HepG2 (cell line): Measurements from ENCODE around the gene ATXN7L3. TPM values are rescaled to one million over a fixed set of nuclear protein-coding genes. Genes with fewer than 3 reads are reported as not detected.
A peak's percentile ranks its signal among the peaks of the same experiment; 100 is the strongest.

Experiments
- ELF4 ChIP-seq: sonication (generic); formaldehyde crosslinking; IDR thresholded peaks from 2 replicates; pipeline ENCODE4 v1.5.0; 2020; ENCODE audit warnings: missing genetic modification reagents, mild to moderate bottlenecking, moderate library complexity, borderline replicate concordance
- GLI4 ChIP-seq: sonication (generic); formaldehyde crosslinking; IDR thresholded peaks from 2 replicates; pipeline ENCODE4 v1.5.1; 2020; ENCODE audit warnings: missing genetic modification reagents, mild to moderate bottlenecking, moderate library complexity, borderline replicate concordance
- HCFC1 ChIP-seq: fragments of 150-350 bp; IDR thresholded peaks from 2 replicates; pipeline ENCODE4 v1.6.1; 2014; ENCODE audit warnings: low read depth, low read length
- JUNB ChIP-seq: sonication (generic); formaldehyde crosslinking; IDR thresholded peaks from 2 replicates; pipeline ENCODE4 v1.8.0; 2022; ENCODE audit warnings: missing genetic modification reagents, mild to moderate bottlenecking, borderline replicate concordance
- JUND ChIP-seq: sonication (generic); formaldehyde crosslinking; IDR thresholded peaks from 2 replicates; pipeline ENCODE4 v1.8.0; 2022; ENCODE audit warnings: mild to moderate bottlenecking, missing genetic modification reagents
- KLF15 ChIP-seq: sonication (generic); formaldehyde crosslinking; IDR thresholded peaks from 2 replicates; pipeline ENCODE4 v1.8.1; 2023; ENCODE audit warnings: borderline replicate concordance, mild to moderate bottlenecking, inconsistent platforms, missing genetic modification reagents, mixed read lengths
- SP2 ChIP-seq: sonication (generic); formaldehyde crosslinking; IDR thresholded peaks from 2 replicates; pipeline ENCODE4 v1.5.1; 2020; ENCODE audit warnings: mild to moderate bottlenecking, missing genetic modification reagents
- TMF1 ChIP-seq: sonication (generic); formaldehyde crosslinking; IDR thresholded peaks from 2 replicates; pipeline ENCODE4 v1.8.1; 2022; ENCODE audit warnings: low read depth, missing genetic modification reagents
- ZFP37 ChIP-seq: sonication (generic); formaldehyde crosslinking; IDR thresholded peaks from 2 replicates; pipeline ENCODE4 v1.4.0; 2020; ENCODE audit warnings: missing genetic modification reagents, borderline replicate concordance
- ZNF329 ChIP-seq: sonication (generic); formaldehyde crosslinking; IDR thresholded peaks from 2 replicates; pipeline ENCODE4 v1.9.0; 2021; ENCODE audit warnings: low read depth, mild to moderate bottlenecking, missing genetic modification reagents
- ZNF605 ChIP-seq: sonication (generic); formaldehyde crosslinking; IDR thresholded peaks from 2 replicates; pipeline ENCODE4 v1.8.0; 2022; ENCODE audit warnings: mild to moderate bottlenecking, missing genetic modification reagents
- ZNF629 ChIP-seq: sonication (generic); formaldehyde crosslinking; conservative IDR thresholded peaks from 2 replicates; pipeline ENCODE4 v1.5.0; 2020; ENCODE audit warnings: missing genetic modification reagents
- ZNF713 ChIP-seq: sonication (generic); formaldehyde crosslinking; IDR thresholded peaks from 2 replicates; pipeline ENCODE4 v1.4.0; 2020; ENCODE audit warnings: mild to moderate bottlenecking, missing genetic modification reagents
- ZNF724P ChIP-seq: sonication (generic); formaldehyde crosslinking; IDR thresholded peaks from 2 replicates; pipeline ENCODE4 v1.8.0; 2022; ENCODE audit warnings: missing genetic modification reagents, borderline replicate concordance
- polyA plus RNA-seq, 8 experiments: library from polyadenylated mRNA; depleted of rRNA in 3 of 8; stranded (reverse) in 7 of 8; unstranded in 1 of 8; fragments of >200 nt; fragmentation: Illumina TruSeq in 4 of 8; extraction: Trizol in 4 of 8; gene quantifications; 2 replicates each; pipeline versions ENCODE4 v1.2.1 to v1.2.3, GENCODE V29; 2011 to 2016; ENCODE audit warnings: low read depth in 4 of 8, missing spikeins in 1 of 8, mixed read lengths in 1 of 8; ENCODE audit not compliant: insufficient read depth in 1 of 8
- total RNA-seq, 5 experiments: library from RNA; depleted of rRNA; stranded (reverse); fragments of >200 nt; fragmentation: Illumina TruSeq; extraction: Trizol; gene quantifications; 2 replicates each; pipeline ENCODE4 v1.2.3, GENCODE V29; 2016; ENCODE audit warnings: low read depth in 1 of 5
- TF ChIP-seq, protein P1 (sequence below): fragments of 450-650 bp; IDR thresholded peaks from 2 replicates; pipeline ENCODE4 v1.6.1; 2017; ENCODE audit warnings: mild to moderate bottlenecking
- TF ChIP-seq, protein P2 (sequence below): IDR thresholded peaks from 2 replicates; pipeline ENCODE4 v1.6.1; 2016; ENCODE audit warnings: low read depth
- TF ChIP-seq, protein P3 (sequence below): sonication (generic); formaldehyde crosslinking; IDR thresholded peaks from 2 replicates; pipeline ENCODE4 v1.4.0; 2020; ENCODE audit warnings: low read depth, mild to moderate bottlenecking, missing genetic modification reagents
- TF ChIP-seq, protein P4 (sequence below): sonication (generic); formaldehyde crosslinking; IDR thresholded peaks from 2 replicates; pipeline ENCODE4 v1.4.0; 2020; ENCODE audit warnings: missing genetic modification reagents, mild to moderate bottlenecking, borderline replicate concordance
- TF ChIP-seq, protein P5 (sequence below): IDR thresholded peaks from 2 replicates; pipeline ENCODE4 v1.6.1; 2016; ENCODE audit warnings: missing compliant biosample characterization, missing genetic modification reagents, borderline replicate concordance
- TF ChIP-seq, protein P6 (sequence below): sonication (generic); formaldehyde crosslinking; IDR thresholded peaks from 2 replicates; pipeline ENCODE4 v1.5.1; 2020; ENCODE audit warnings: mild to moderate bottlenecking, missing genetic modification reagents, borderline replicate concordance

Gene ATXN7L3
- total and polyA plus RNA-seq, 2 of the 13 experiments (the other 11 are each of a cell fraction or from before 2014, with no cell fraction given) = 44.5 to 59.1 TPM

DNA sequence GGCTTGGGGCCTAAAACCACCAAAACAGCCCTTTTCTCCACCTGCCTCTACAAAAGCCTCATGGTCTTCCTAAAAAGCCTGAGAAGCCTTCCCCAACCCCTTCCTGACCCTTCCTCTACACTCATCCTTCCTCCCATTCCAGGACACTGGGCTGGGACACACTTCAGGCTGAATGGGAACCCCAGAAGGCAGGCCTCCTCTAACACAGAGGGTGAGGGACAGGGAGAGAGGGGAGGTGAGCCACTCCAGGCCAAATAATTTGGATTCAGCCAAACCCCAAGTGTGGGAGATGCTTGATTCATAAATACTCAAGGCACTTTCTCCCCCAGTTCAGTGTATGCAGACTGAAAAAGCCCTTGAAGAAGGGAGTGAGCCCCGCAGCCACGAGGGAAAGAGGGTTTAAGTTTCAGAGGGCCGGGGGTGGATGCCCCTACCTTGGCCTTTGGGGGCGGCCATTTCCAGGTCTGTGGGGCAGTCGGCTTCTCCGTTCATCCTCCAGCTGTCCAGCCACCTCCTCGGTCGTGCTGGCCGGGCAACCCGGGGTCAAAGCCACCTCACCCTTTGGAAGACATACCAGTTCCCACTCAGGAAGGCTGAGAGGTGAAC, 18.2 kb upstream of the ATXN7L3 start (continued):
- TF ChIP-seq ELF4 (CRISPR knock-in tag) (no peak), ZFP37 (CRISPR knock-in tag) (no peak), JUND (CRISPR knock-in tag) (no peak), ZNF329 (CRISPR knock-in tag) (no peak), KLF15 (CRISPR knock-in tag) (no peak), ZNF724P (CRISPR knock-in tag) (no peak), GLI4 (CRISPR knock-in tag) (no peak), ZNF629 (CRISPR knock-in tag) (no peak), ZNF713 (no peak), SP2 (CRISPR knock-in tag) (0 out of 2 replicates have a peak, but pooled peaks have one; percentile 10), HCFC1 (no peak), JUNB (no peak), ZNF605 (peak; percentile 84), TMF1 (CRISPR knock-in tag) (no peak)
- TF ChIP-seq, protein P1, sequence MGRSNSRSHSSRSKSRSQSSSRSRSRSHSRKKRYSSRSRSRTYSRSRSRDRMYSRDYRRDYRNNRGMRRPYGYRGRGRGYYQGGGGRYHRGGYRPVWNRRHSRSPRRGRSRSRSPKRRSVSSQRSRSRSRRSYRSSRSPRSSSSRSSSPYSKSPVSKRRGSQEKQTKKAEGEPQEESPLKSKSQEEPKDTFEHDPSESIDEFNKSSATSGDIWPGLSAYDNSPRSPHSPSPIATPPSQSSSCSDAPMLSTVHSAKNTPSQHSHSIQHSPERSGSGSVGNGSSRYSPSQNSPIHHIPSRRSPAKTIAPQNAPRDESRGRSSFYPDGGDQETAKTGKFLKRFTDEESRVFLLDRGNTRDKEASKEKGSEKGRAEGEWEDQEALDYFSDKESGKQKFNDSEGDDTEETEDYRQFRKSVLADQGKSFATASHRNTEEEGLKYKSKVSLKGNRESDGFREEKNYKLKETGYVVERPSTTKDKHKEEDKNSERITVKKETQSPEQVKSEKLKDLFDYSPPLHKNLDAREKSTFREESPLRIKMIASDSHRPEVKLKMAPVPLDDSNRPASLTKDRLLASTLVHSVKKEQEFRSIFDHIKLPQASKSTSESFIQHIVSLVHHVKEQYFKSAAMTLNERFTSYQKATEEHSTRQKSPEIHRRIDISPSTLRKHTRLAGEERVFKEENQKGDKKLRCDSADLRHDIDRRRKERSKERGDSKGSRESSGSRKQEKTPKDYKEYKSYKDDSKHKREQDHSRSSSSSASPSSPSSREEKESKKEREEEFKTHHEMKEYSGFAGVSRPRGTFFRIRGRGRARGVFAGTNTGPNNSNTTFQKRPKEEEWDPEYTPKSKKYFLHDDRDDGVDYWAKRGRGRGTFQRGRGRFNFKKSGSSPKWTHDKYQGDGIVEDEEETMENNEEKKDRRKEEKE = no peak
- TF ChIP-seq, protein P2, sequence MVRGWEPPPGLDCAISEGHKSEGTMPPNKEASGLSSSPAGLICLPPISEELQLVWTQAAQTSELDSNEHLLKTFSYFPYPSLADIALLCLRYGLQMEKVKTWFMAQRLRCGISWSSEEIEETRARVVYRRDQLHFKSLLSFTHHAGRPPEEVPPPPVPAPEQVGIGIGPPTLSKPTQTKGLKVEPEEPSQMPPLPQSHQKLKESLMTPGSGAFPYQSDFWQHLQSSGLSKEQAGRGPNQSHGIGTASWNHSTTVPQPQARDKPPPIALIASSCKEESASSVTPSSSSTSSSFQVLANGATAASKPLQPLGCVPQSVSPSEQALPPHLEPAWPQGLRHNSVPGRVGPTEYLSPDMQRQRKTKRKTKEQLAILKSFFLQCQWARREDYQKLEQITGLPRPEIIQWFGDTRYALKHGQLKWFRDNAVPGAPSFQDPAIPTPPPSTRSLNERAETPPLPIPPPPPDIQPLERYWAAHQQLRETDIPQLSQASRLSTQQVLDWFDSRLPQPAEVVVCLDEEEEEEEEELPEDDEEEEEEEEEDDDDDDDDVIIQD (CRISPR knock-in tag) = no peak
- TF ChIP-seq, protein P3, sequence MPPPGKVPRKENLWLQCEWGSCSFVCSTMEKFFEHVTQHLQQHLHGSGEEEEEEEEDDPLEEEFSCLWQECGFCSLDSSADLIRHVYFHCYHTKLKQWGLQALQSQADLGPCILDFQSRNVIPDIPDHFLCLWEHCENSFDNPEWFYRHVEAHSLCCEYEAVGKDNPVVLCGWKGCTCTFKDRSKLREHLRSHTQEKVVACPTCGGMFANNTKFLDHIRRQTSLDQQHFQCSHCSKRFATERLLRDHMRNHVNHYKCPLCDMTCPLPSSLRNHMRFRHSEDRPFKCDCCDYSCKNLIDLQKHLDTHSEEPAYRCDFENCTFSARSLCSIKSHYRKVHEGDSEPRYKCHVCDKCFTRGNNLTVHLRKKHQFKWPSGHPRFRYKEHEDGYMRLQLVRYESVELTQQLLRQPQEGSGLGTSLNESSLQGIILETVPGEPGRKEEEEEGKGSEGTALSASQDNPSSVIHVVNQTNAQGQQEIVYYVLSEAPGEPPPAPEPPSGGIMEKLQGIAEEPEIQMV (CRISPR knock-in tag) = no peak
- TF ChIP-seq, protein P4, sequence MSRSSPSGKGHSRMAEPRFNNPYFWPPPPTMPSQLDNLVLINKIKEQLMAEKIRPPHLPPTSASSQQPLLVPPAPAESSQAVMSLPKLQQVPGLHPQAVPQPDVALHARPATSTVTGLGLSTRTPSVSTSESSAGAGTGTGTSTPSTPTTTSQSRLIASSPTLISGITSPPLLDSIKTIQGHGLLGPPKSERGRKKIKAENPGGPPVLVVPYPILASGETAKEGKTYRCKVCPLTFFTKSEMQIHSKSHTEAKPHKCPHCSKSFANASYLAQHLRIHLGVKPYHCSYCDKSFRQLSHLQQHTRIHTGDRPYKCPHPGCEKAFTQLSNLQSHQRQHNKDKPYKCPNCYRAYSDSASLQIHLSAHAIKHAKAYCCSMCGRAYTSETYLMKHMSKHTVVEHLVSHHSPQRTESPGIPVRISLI = no peak
- TF ChIP-seq, protein P5, sequence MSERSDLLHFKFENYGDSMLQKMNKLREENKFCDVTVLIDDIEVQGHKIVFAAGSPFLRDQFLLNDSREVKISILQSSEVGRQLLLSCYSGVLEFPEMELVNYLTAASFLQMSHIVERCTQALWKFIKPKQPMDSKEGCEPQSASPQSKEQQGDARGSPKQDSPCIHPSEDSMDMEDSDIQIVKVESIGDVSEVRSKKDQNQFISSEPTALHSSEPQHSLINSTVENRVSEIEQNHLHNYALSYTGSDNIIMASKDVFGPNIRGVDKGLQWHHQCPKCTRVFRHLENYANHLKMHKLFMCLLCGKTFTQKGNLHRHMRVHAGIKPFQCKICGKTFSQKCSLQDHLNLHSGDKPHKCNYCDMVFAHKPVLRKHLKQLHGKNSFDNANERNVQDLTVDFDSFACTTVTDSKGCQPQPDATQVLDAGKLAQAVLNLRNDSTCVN = peak; percentile 4; the same call in 1 of the 2 replicates
- TF ChIP-seq, protein P6, sequence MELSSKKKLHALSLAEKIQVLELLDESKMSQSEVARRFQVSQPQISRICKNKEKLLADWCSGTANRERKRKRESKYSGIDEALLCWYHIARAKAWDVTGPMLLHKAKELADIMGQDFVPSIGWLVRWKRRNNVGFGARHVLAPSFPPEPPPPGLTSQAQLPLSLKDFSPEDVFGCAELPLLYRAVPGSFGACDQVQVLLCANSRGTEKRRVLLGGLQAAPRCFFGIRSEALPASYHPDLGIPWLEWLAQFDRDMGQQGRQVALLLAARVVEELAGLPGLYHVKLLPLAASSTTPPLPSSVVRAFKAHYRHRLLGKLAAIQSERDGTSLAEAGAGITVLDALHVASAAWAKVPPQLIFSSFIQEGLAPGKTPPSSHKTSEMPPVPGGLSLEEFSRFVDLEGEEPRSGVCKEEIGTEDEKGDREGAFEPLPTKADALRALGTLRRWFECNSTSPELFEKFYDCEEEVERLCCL = no peak
